GM12878 (cell line): ENCODE data around the gene SLC3A2. TPM values are rescaled to one million over a fixed set of nuclear protein-coding genes. Genes with fewer than 3 reads are reported as not detected.

Experiments used
- BRCA1 ChIP-seq: IDR thresholded peaks from 2 replicates; pipeline ENCODE4 v1.6.1; 2011; ENCODE audit warnings: low read depth, low read length, improper control_type of control experiment
- CEBPZ ChIP-seq: fragments of 150-350 bp; IDR thresholded peaks from 2 replicates; pipeline ENCODE4 v1.6.1; 2016; ENCODE audit warnings: low read depth, low read length
- CHD2 ChIP-seq: IDR thresholded peaks from 2 replicates; pipeline ENCODE4 v1.6.1; 2011; ENCODE audit warnings: low read depth, low read length, improper control_type of control experiment, borderline replicate concordance
- CHD4 ChIP-seq: fragments of 200-600 bp; sonication (generic); IDR thresholded peaks from 2 replicates; pipeline ENCODE4 v1.6.1; 2016; ENCODE audit warnings: mild to moderate bottlenecking
- CREM ChIP-seq: IDR thresholded peaks from 2 replicates; pipeline ENCODE4 v1.6.1; 2014; ENCODE audit warnings: antibody characterized with exemption, low read depth
- E4F1 ChIP-seq: fragments of 450-650 bp; IDR thresholded peaks from 2 replicates; pipeline ENCODE4 v1.6.1; 2018; ENCODE audit warnings: borderline replicate concordance, mild to moderate bottlenecking; ENCODE audit not compliant: partially characterized antibody
- EED ChIP-seq: sonication (generic); IDR thresholded peaks from 2 replicates; pipeline ENCODE4 v1.6.1; 2016; ENCODE audit warnings: antibody characterized with exemption, low read depth
- ESRRA ChIP-seq: IDR thresholded peaks from 2 replicates; pipeline ENCODE4 v1.6.1; 2012; ENCODE audit warnings: mild to moderate bottlenecking, low read length, improper control_type of control experiment
- HDAC2 ChIP-seq: fragments of 200-600 bp; sonication (generic); IDR thresholded peaks from 2 replicates; pipeline ENCODE4 v1.6.1; 2017
- HDGF ChIP-seq: fragments of 450-650 bp; IDR thresholded peaks from 2 replicates; pipeline ENCODE4 v1.6.1; 2016; ENCODE audit warnings: antibody characterized with exemption
- HSF1 ChIP-seq: fragments of 150-350 bp; IDR thresholded peaks from 2 replicates; pipeline ENCODE4 v1.6.1; 2014; ENCODE audit warnings: mild to moderate bottlenecking, low read depth, low read length
- JUNB ChIP-seq: IDR thresholded peaks from 2 replicates; pipeline ENCODE4 v1.6.1; 2016; ENCODE audit warnings: antibody characterized with exemption, mild to moderate bottlenecking
- LARP7 ChIP-seq: fragments of 450-650 bp; IDR thresholded peaks from 2 replicates; pipeline ENCODE4 v1.6.1; 2017; ENCODE audit warnings: mild to moderate bottlenecking
- MEF2B ChIP-seq: fragments of 450-650 bp; IDR thresholded peaks from 2 replicates; pipeline ENCODE4 v1.6.1; 2018; ENCODE audit warnings: mild to moderate bottlenecking, moderate library complexity; ENCODE audit not compliant: partially characterized antibody, poor library complexity, severe bottlenecking
- MTA2 ChIP-seq: fragments of 450-650 bp; IDR thresholded peaks from 2 replicates; pipeline ENCODE4 v1.6.1; 2016; ENCODE audit warnings: low read depth, mild to moderate bottlenecking, moderate library complexity
- RB1 ChIP-seq: fragments of 450-650 bp; formaldehyde crosslinking; IDR thresholded peaks from 2 replicates; pipeline ENCODE4 v1.6.1; 2017; ENCODE audit warnings: mild to moderate bottlenecking, borderline replicate concordance
- SIX5 ChIP-seq: IDR thresholded peaks from 2 replicates; pipeline ENCODE4 v1.6.1; 2011; ENCODE audit warnings: mild to moderate bottlenecking, low read depth, low read length, moderate library complexity; ENCODE audit not compliant: severe bottlenecking
- SMAD5 ChIP-seq: IDR thresholded peaks from 2 replicates; pipeline ENCODE4 v1.6.1; 2016; ENCODE audit warnings: antibody characterized with exemption, low read depth
- TCF3 ChIP-seq: IDR thresholded peaks from 2 replicates; pipeline ENCODE4 v1.6.1; 2012; ENCODE audit warnings: low read depth, mild to moderate bottlenecking, low read length, borderline replicate concordance; ENCODE audit not compliant: insufficient read depth
- TCF7 ChIP-seq: IDR thresholded peaks from 2 replicates; pipeline ENCODE4 v1.6.1; 2014; ENCODE audit warnings: antibody characterized with exemption, borderline replicate concordance
- USF1 ChIP-seq: IDR thresholded peaks from 2 replicates; pipeline ENCODE4 v1.6.1; 2011; ENCODE audit warnings: borderline replicate concordance, low read depth, mild to moderate bottlenecking, moderate library complexity, mixed read lengths, low read length; ENCODE audit not compliant: insufficient read depth; ENCODE audit errors: extremely low read length
- ZNF217 ChIP-seq: fragments of 450-650 bp; IDR thresholded peaks from 2 replicates; pipeline ENCODE4 v1.6.1; 2017; ENCODE audit warnings: antibody characterized with exemption, mild to moderate bottlenecking
- ZNF24 ChIP-seq: fragments of 450-650 bp; IDR thresholded peaks from 2 replicates; pipeline ENCODE4 v1.6.1; 2017; ENCODE audit warnings: antibody characterized with exemption, mild to moderate bottlenecking
- ZNF622 ChIP-seq: fragments of 450-650 bp; IDR thresholded peaks from 2 replicates; pipeline ENCODE4 v1.6.1; 2017; ENCODE audit warnings: mild to moderate bottlenecking, inconsistent platforms
- polyA plus RNA-seq, 11 experiments: library from polyadenylated mRNA; depleted of rRNA in 4 of 11; unstranded in 6 of 11; stranded (reverse) in 5 of 11; fragments of >200 nt; fragmentation: Nextera tagmentation in 4 of 11; fragmentation: Illumina TruSeq in 1 of 11; extraction: Ambion mirVana in 4 of 11; extraction: Trizol in 1 of 11; gene quantifications; 1 replicate in 1 of 11; 2 replicates in 10 of 11; pipeline versions ENCODE4 v1.2.1 to v1.2.3, GENCODE V29; 2011 to 2016; ENCODE audit warnings: inconsistent platforms in 2 of 11, missing spikeins in 2 of 11, low read depth in 1 of 11
- total RNA-seq, 4 experiments: library from RNA; depleted of rRNA in 3 of 4; stranded (reverse); fragments of >200 nt in 3 of 4; fragmentation: Illumina TruSeq in 1 of 4; extraction: Trizol in 1 of 4; gene quantifications; 2 replicates each; pipeline versions ENCODE4 v1.2.1 to v1.2.3, GENCODE V29; 2013 to 2021

The SLC3A2 gene
- total and polyA plus RNA-seq, 10 of the 15 experiments (the other 5 are each of a cell fraction or from before 2014, with no cell fraction given): 6.9 to 158 (median 106) TPM

GRCh38 chr11:62841361-62842170, 39.1 kb upstream of the SLC3A2 start (continued):
- TF ChIP-seq ZNF24: peak; percentile 92
- TF ChIP-seq CHD2: peak; percentile 78; the same call in 1 of the 2 replicates
- TF ChIP-seq CREM: peak; percentile 97
- peak; percentile 100 for TF ChIP-seq SMAD5
- TF ChIP-seq ZNF217: no peak
- peak; percentile 81 for TF ChIP-seq JUNB
- TF ChIP-seq HDGF: no peak
- peak; percentile 10 for TF ChIP-seq USF1
- peak; percentile 73 for TF ChIP-seq RB1
- TF ChIP-seq MEF2B: peak; percentile 65
- TF ChIP-seq CEBPZ: peak; percentile 63
- peak; percentile 95 for TF ChIP-seq TCF7
- no peak for TF ChIP-seq BRCA1
- TF ChIP-seq ESRRA: peak; percentile 81; the same call in 1 of the 2 replicates
- peak; percentile 92 for TF ChIP-seq EED
- peak; percentile 39; the same call in 1 of the 2 replicates for TF ChIP-seq ZNF622
- peak; percentile 99 for TF ChIP-seq TCF3
- no peak for TF ChIP-seq CHD4
- peak; percentile 97 for TF ChIP-seq LARP7
- TF ChIP-seq HSF1: peak; percentile 77
- peak; percentile 62; the same call in 1 of the 2 replicates for TF ChIP-seq MTA2
- no peak for TF ChIP-seq HDAC2
- TF ChIP-seq E4F1: no peak
- no peak for TF ChIP-seq SIX5
